Thyroid gland (tissue), 4 donors: ENCODE data around the gene P2RY8.

Source experiments
- POLR2A ChIP-seq, 2 donors: fragments of 450-650 bp; IDR thresholded peaks; one replicate each; pipeline ENCODE4 v1.6.1; 2017; ENCODE audit warnings: antibody characterized with exemption in 2 of 2, mild to moderate bottlenecking in 2 of 2, moderate library complexity in 1 of 2
- TF ChIP-seq, protein P1 (sequence below), 6 experiments: fragments of 200-600 bp in 3 of 6; fragments of 450-650 bp in 3 of 6; sonication (generic) in 3 of 6; IDR thresholded peaks; one replicate each; pipeline ENCODE4 v1.5.1; 2016 to 2019; ENCODE audit warnings: antibody characterized with exemption in 6 of 6, mild to moderate bottlenecking in 2 of 6, inconsistent platforms in 1 of 6, moderate library complexity in 1 of 6

DNA sequence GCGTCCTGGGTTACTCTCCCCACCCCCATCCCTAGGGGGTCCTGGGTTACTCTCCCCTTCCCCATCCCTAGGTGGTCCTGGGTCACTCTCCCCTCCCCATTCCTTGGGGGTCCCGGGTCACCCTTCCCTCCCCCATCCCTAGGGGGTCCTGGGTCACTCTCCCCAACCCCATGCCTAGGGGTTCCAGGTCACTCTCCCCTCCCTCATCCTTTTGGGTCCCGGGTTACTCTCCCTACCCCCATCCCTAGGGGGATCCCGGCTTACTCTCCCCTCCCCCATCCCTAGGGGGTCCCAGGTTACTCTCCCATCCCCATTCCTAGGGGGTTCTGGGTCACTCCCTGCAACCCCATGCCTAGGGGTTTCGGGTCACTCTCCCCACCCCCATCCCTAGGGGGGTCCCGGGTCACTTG, 85.7 kb downstream of the P2RY8 start:
- TF ChIP-seq, protein P1, sequence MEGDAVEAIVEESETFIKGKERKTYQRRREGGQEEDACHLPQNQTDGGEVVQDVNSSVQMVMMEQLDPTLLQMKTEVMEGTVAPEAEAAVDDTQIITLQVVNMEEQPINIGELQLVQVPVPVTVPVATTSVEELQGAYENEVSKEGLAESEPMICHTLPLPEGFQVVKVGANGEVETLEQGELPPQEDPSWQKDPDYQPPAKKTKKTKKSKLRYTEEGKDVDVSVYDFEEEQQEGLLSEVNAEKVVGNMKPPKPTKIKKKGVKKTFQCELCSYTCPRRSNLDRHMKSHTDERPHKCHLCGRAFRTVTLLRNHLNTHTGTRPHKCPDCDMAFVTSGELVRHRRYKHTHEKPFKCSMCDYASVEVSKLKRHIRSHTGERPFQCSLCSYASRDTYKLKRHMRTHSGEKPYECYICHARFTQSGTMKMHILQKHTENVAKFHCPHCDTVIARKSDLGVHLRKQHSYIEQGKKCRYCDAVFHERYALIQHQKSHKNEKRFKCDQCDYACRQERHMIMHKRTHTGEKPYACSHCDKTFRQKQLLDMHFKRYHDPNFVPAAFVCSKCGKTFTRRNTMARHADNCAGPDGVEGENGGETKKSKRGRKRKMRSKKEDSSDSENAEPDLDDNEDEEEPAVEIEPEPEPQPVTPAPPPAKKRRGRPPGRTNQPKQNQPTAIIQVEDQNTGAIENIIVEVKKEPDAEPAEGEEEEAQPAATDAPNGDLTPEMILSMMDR (IDR thresholded peaks at IDR 0.05): no peak
- TF ChIP-seq POLR2A (IDR thresholded peaks at IDR 0.05): no peak
